ENCODE results near the gene SKIC8. TPM values are rescaled to one million over a fixed set of nuclear protein-coding genes. Genes with fewer than 3 reads are reported as not detected.
"Not testable (repeated sequence)": the region's sequence is repeated elsewhere in the genome, so short reads cannot be mapped to it uniquely, and the experiment has no call there.

Gene SKIC8
- total RNA-seq, 1 donor from 2014 or later = 66.9 TPM

DNA sequence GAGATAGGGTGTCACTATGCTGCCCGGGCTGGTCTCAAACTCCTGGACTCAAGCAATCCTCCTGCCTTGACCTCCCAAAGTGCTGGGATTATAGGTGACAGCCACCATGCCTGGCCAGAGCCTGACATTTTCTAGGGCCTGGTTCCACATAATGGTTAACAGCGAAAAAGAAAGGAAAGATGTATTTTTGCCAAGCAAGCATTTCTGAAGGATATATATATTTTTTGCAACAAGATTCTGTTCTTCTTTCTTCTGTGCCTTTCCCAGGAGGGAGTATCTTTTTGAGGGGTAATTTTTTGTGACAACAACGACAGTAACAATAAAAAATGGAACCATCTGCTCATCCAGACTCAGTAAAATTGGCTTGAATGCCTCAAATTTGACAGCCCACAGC lies 43.4 kb downstream of the SKIC8 start:
- no peak for DNase-seq (ENCODE audit: low spot score)

DNA sequence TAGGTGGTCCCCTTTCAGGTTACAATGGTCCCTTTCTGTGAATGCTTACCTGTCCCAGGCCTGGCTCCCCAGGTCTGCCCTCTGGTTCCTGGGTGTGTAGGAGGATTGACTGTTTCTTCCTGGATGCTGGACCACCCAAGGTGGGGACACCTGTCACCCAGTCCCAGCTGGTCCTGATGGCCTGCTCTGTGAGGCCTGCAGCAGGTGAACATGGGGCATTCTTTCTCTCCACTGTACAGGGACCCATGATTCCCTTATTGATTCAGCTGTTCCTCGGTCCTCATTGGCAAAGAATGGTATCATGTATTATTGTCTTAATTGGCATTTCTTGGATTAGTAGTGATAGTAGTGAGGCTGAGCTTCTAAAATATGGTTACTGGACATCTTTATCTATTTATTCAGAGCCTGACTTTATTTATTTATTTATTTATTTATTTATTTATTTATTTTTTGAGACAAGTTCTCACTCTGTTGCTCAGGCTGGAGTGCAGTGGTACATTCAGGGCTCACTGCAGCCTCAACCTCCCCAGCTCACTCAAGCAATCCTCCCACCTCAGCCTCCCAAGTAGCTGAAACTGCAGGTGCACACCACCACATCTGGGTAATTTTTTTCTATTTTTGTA lies 43.9 kb downstream of the SKIC8 start:
- DNase-seq (ENCODE audit: low spot score) = no peak

DNA sequence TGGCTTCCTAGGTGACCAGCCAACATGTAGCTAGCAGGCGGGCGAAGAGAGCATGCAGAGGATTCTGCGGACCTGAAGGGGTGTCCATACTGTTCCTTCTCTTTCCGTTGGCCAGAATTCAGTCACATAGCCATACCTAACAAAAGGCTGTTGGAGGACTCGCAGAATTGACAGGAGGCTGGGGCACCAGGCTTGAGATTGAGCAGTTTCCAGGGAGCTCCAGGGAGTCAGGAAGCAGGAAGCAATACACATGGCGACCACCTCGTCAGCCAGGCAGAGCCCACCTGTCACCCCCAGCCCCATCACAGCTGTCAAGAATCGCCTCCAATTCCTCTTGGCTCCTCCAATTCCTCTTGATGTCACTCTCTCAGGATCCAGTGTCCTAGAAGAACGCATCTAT lies 48.3 kb downstream of the SKIC8 start:
- no peak for DNase-seq (ENCODE audit: low spot score)

DNA sequence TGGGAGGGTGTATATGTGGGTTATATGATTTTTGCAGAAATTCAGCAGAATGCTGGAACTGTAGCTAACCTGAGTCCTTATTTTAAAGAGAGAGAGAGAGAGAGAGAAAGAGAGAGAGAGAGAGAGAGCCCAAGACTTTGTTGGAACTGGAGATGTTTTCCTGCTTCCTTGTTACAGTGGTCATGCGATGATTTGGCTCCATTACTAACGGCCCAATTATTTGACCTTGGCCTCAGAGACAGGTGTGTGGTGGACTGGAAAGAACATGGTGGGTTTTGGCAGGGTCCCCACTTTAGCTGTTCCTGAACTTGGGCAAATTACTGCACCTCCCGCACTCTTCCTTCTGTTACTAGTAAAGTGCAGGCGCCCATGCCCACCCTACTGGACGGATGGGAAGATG lies 50.3 kb downstream of the SKIC8 start:
- no peak for DNase-seq (ENCODE audit: low spot score)

DNA sequence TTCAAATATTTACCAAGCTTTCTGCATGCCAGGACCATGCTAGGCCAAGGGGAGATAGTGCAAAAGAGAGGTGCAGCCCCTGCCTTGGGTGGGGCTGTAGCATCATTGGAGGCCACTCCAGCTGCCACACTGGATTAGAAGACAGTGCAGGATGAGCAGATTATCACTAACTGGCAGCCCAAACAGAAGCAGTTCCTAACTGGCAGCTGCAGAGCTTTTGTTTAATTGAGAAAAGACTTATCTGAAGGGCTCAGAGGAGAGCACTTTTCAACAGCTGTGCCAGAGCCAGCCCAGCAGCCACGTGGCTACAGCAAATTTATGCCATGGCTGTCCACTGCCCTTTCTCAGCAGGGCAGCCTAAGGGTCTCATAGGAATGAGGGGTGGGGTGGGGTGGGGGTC lies 51.5 kb downstream of the SKIC8 start:
- DNase-seq (ENCODE audit: low spot score) = no peak

- not testable (repeated sequence) for DNase-seq (ENCODE audit: low spot score)
These were observed 53.3 kb downstream of the SKIC8 start for GRCh38 chr15:78245976-78246620.

DNA sequence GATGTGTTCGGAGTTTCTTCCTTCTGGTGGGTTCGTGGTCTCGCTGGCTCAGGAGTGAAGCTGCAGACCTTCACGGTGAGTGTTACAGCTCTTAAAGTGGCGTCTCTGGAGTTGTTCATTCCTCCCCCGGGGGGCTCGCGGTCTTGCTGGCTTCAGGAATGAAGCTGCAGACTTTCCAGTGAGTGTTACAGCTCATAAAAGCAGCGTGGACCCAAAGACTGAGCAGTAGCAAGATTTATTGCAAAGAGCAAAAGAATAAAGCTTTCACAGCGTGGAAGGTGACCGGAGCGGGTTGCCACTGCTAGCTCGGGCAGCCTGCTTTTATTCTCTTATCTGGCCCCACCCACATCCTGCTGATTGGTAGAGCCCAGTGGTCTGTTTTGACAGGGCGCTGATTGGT lies 54.0 kb downstream of the SKIC8 start:
- DNase-seq (ENCODE audit: low spot score) = not testable (repeated sequence)

DNA sequence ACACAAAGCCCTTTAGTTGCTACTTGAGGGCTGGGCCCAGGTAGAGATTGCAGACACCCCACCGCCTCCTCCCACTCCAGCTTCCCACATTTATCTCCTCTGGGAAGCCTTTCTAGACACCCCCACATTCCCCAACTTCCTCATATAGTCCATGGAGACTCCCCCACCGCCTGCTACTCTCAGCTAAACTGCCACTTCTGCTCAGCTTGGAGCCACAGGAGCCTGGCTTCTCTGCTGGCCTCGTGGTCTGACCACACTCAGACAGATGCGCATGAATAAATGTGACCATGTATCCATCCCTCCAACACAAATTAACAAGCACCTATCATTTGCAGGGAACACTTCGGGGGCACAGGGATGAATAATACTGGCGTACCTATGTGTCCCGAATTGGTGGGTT lies 54.5 kb downstream of the SKIC8 start:
- no peak for DNase-seq (ENCODE audit: low spot score)

DNA sequence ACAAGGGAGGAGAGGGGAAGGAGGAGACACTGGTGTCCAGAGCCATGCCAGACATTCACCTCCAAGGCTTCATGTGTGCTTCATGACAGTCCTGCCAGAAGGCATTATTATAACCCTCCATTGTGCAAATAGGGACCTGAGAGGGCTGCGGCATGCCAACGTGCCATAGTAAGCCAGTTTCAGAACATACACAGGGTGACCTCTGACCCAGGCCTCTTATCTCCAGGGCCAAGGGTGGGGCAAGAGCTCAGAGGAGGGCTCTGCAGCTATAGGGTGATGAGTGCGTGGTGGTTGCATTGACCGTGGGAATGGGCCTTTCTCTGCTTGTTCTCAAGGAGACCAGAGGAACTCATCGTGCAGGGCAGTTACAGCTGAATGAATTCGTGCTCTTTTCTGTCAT lies 55.3 kb downstream of the SKIC8 start:
- no peak for DNase-seq (ENCODE audit: low spot score)

GRCh38 chr15:78243491-78243941 lies 55.9 kb downstream of the SKIC8 start:
- no peak for DNase-seq (ENCODE audit: low spot score)

DNA sequence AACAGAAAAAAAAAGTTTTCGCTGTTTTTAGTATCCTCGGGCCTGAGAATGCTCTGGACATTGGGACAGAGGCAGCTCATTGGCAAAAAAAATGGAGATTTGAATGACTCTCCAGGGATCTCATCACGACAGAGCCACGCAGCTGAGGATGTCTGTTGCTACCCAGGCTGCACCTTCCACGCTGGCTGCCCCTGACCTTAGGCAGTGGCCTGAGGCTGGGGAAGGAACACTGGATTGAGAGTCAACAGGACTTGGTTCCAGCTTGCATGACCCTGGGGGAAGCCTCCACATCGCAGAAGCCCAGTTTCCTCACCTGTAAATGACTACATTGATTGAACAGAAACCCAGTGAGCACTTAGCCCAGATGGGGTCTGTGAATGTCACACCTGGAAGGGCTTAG lies 56.4 kb downstream of the SKIC8 start:
- no peak for DNase-seq (ENCODE audit: low spot score)

GRCh38 chr15:78242128-78242527 lies 57.3 kb downstream of the SKIC8 start:
- no peak for DNase-seq (ENCODE audit: low spot score)

- DNase-seq (ENCODE audit: low spot score) = peak; percentile 83
These were observed 58.4 kb downstream of the SKIC8 start for GRCh38 chr15:78241017-78241416.

- no peak for DNase-seq (ENCODE audit: low spot score)
These were observed 59.6 kb downstream of the SKIC8 start for GRCh38 chr15:78239811-78240210.

DNA sequence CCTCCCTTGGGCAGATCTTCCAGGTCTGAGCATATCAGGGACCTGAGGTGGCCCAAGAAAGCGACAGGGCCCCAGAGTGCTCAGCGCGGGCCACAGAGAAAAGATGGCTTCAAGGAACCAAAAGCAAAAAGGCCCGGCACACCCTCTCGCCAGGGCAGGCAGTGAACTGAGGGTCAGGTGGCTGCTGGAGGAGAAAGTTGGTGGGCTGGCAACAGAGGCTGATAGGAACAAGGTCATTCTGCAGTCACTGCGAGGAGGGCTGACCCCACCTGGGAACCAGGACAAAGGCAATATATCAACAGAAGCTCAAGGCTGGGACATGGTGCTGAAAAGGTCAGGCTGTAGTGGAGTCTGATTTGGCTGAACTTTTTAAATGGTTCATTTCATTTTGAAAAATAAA lies 62.3 kb downstream of the SKIC8 start:
- DNase-seq (ENCODE audit: low spot score) = no peak

GRCh38 chr15:78236491-78236890 lies 62.9 kb downstream of the SKIC8 start:
- no peak for DNase-seq (ENCODE audit: low spot score)

- no peak for DNase-seq (ENCODE audit: low spot score)
These were observed 64.8 kb downstream of the SKIC8 start, which contains the start of gene ACSBG1 for GRCh38 chr15:78234515-78235040. Gene ACSBG1, minus strand, starts transcription at chr15:78234565. Its CDS starts 64 bp downstream, at chr15:78234501.

DNA sequence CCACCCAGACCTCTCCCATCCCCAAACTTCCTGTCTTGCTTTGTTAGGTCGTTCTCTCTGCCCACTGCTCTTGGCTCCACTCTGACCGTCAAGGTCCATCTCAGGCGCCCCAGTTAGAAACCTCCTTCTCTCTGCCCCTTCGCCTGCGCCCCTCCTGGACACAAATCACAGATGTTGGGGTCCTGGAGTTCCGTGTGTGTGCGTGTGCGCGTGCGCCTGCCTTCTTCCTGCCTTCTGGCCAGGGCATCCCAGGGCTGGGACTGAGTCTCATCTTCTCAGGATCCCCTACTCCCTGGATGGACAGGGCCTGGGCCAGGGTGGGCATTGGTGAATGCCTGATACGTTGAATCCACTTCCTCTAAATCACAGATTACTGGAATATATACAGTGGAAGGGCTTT lies 65.9 kb downstream of the SKIC8 start:
- DNase-seq (ENCODE audit: low spot score) = no peak

Other genes with a start within 250 kb of the SKIC8 start
- gene TBC1D2B, start 221.9 kb downstream of the SKIC8 start, total RNA-seq (ENCODE audit: insufficient read depth, low replicate concordance) = 49.6 TPM
- gene SH2D7, start 207.0 kb downstream of the SKIC8 start, total RNA-seq (ENCODE audit: insufficient read depth, low replicate concordance) = 0.24 TPM
- 8.4 TPM for gene CIB2, start 168.2 kb downstream of the SKIC8 start, total RNA-seq (ENCODE audit: insufficient read depth, low replicate concordance)
- gene IDH3A, start 150.2 kb downstream of the SKIC8 start, total RNA-seq (ENCODE audit: insufficient read depth, low replicate concordance) = 101 TPM
- gene ACSBG1, start 65.0 kb downstream of the SKIC8 start, total RNA-seq (ENCODE audit: insufficient read depth, low replicate concordance) = 1.2 TPM
- gene DNAJA4, start 35.0 kb downstream of the SKIC8 start, total RNA-seq (ENCODE audit: insufficient read depth, low replicate concordance) = 30.1 TPM
- gene CRABP1, start 40.7 kb upstream of the SKIC8 start, total RNA-seq (ENCODE audit: insufficient read depth, low replicate concordance) = 7.7 TPM
- gene IREB2, start 138.6 kb upstream of the SKIC8 start, total RNA-seq (ENCODE audit: insufficient read depth, low replicate concordance) = 58.3 TPM
- 2.2 TPM for gene HYKK, start 208.0 kb upstream of the SKIC8 start, total RNA-seq (ENCODE audit: insufficient read depth, low replicate concordance)
- 110 TPM for gene PSMA4, start 240.8 kb upstream of the SKIC8 start, total RNA-seq (ENCODE audit: insufficient read depth, low replicate concordance)